ENCODE measurements around the gene GOLGA6A.

GOLGA6A gene

DNA sequence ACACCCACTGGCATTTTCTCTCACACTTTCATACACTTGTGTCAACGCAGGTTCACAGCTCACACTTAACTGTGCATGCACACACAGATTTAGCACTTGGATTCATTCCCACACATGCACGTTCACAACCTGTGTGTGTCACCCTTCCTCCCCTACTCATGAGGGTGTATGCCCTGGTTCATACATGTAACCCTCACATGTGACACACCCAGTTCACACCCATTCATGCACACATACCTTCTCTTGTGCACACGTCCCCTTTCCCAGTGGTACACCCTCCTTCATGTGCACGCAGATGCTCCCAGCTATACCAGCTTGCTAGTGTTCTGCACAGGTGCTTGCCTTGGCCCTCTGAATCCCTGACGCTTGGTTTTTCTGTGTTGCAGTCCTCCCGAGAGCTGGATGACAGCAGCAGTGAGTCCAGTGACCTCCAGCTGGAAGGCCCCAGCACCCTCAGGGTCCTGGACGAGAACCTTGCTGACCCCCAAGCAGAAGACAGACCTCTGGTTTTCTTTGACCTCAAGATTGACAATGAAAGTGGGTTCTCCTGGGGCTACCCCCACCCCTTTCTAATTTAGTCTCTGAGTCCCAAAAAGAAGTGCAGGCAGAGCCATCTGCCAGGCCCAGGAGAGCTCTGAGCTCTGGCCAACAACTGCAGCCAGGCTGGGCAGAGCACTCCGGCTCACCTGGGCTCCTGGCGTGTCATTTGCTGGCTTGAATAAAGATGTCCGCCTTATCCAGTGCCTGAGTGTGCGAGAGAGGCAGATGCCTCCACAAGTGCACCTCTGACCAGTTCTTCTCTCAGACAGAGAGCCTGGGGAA, 39.5 kb downstream of the GOLGA6A start:
- TF ChIP-seq, protein P1, sequence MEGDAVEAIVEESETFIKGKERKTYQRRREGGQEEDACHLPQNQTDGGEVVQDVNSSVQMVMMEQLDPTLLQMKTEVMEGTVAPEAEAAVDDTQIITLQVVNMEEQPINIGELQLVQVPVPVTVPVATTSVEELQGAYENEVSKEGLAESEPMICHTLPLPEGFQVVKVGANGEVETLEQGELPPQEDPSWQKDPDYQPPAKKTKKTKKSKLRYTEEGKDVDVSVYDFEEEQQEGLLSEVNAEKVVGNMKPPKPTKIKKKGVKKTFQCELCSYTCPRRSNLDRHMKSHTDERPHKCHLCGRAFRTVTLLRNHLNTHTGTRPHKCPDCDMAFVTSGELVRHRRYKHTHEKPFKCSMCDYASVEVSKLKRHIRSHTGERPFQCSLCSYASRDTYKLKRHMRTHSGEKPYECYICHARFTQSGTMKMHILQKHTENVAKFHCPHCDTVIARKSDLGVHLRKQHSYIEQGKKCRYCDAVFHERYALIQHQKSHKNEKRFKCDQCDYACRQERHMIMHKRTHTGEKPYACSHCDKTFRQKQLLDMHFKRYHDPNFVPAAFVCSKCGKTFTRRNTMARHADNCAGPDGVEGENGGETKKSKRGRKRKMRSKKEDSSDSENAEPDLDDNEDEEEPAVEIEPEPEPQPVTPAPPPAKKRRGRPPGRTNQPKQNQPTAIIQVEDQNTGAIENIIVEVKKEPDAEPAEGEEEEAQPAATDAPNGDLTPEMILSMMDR (IDR thresholded peaks at IDR 0.05; ENCODE audit: insufficient read depth, missing control alignments), result no peak
- FAIRE-seq (no peak), DNase-seq (ENCODE audit: insufficient read length, low spot score) (peak; percentile 3)

DNA sequence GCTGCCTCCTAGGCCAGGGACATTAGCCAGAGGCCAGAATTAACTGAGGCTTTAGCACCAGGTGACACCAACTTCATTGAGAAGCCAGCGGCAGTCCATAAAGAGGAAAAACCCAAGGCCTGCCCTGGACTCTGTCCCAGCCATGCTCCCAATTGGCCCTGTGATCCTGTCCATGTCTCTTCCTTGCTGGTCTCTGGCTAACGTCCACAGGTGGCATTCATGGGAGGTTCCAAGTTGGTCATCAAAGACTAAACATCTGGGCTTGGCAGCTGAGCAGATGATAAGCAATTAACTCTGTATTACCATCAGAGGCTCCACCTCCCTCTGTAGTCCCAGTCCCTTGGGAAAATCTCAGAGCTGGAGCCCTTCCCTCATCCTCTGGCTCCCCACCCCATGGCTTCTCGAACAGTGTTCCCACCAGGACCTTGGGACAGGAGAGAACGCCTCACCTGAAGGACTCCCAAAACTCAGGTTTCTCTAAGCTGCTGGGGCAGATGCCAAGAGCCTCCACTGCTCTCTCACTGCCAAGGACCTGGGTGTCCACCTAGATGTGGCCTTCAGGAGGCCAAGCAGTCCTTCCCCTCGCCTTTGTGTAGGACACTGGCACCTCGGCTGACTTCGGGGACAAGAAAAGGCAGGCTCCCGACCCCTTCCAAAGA, 40.4 kb downstream of the GOLGA6A start:
- FAIRE-seq (no peak), DNase-seq (ENCODE audit: insufficient read length, low spot score) (peak; percentile 6)
- TF ChIP-seq, protein P1 (IDR thresholded peaks at IDR 0.05; ENCODE audit: insufficient read depth, missing control alignments), result no peak

DNA sequence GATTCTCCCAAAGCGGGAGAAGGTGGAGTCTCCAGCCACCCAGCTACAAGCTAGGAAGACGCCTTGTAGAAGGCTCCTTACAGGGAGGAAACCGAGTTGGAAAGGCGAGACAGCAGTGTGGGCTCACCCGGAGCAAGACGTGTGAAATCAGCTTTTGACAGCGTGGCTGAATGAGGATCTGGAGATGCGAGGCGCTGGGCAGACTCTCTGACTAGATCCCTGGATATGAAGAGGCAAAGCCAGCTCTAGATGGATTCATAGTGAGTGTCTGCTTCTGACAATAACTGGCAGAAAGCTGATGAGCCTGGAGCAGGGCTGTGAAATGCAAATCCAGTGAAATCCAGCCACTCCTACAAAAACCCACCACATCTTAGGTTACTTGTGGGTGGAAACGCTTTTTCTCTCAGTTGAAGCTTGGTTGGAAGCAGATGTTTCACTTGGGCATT, 41.0 kb downstream of the GOLGA6A start:
- no peak for FAIRE-seq
- DNase-seq (ENCODE audit: insufficient read length, low spot score), result no peak
- TF ChIP-seq, protein P1 (IDR thresholded peaks at IDR 0.05; ENCODE audit: insufficient read depth, missing control alignments), result no peak

DNA sequence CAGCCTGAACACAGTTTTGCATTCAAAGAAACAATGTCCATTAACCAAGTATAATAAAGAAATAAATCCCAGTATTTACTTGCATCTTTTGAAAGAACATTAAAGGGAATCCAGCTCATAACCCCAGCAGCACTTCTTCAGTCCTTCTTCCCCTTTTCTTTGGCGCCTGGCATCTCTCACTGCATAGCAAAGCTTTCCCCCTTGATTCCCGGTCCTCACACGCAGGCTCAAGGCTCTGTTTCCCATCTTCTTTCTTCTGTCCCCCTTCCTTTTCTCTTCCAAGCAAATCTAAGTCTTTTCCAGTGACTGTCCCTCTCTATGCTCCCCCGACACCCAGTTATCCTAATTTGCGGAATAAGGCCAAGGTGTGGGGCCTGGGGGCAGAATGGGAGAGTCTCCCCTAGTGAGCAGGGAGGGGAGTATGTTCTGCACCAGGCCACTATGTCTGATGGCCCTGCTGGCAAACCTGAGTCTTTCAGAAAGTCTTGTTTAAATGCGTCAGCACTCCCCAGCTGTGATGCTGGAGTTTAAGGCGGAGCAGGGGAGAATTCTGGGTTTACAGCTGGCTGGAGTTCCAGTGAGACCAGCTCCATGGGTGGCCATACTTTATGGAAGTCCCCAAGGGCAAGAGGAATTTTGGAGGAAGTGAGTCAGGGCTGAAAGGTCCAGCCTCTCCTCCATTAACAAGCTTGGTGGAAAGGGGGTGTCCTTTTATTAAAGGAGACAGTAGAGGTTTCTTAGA, 42.1 kb downstream of the GOLGA6A start:
- DNase-seq (ENCODE audit: insufficient read length, low spot score), result no peak
- FAIRE-seq, result no peak

DNA sequence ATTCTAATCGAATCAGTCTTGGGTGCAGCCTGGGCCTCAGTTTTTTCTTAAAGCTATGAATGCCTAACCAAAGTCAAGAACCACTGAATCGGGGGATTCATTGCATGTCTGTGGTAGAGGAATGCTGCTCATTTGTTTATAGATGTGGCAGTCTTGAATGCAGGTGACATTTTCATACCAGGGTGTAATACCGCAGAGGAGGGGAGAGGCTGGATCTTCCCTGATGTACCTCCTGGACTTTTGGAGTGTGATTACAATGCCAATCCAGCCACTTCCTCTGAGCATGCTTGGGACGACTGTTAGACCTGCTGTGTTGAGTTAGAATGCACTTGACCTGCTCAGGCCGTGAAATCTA, 42.7 kb downstream of the GOLGA6A start:
- no peak for DNase-seq (ENCODE audit: insufficient read length, low spot score)
- TF ChIP-seq, protein P1 (IDR thresholded peaks at IDR 0.05; ENCODE audit: insufficient read depth, missing control alignments), result no peak
- FAIRE-seq, result no peak

More for the DNA sequence above, 42.1 kb downstream of the GOLGA6A start:
- TF ChIP-seq, protein P1 (IDR thresholded peaks at IDR 0.05; ENCODE audit: insufficient read depth, missing control alignments), result no peak

DNA sequence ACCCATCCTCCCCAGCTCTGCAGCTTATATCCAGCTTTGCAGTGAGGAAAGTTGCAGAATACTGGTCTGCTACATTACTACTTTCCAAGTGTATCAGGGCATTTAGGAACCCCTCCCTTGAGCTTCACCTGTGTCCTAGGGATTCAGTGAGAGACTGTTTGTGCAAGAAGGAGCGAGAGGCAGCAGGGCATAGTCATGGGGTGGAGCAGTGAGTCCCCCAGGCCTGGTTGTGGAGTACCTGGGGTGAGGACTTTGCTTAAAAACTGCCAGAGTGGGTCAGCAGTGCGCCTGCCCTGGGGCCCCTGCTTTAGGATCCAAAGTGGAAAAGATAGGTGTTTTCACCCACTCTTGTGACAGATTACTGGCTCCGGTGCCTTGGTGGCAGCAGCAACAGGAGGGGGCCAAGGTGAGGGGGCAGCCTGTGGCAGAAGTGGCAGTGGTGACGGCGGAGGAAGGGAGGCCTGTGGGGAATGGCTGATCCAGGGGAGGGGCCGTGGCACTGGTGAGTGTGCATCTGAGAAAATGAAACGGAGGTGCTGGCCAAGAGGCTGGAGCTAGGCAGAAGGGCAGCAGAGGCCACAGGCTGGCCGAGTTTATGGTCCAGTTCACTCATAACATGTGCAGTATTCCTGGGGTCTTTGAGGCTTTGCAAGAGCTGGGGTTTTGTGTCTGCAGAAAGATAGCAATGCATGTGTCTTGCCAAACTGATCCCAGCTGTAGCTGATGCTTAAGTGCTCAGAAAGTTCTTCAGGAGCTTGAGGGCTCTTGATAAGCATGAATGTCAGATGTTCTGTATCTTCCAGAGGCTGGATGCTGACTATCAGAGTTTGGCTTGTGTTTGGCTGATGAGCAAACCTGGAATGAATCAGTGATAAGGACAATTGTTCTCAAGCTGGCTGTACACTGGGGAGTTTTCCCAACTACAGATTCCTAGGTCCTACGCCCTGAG, 43.4 kb downstream of the GOLGA6A start:
- TF ChIP-seq, protein P1 (IDR thresholded peaks at IDR 0.05; ENCODE audit: insufficient read depth, missing control alignments), result no peak
- peak; percentile 4 for DNase-seq (ENCODE audit: insufficient read length, low spot score)
- no peak for FAIRE-seq
